C4-2B (cell line): ENCODE measurements around the gene SCD.

ENCODE experiments used
- ZFX ChIP-seq: fragments of 450-650 bp; IDR thresholded peaks from 2 replicates; pipeline ENCODE4 v1.6.1; 2017
- TF ChIP-seq, protein P1 (sequence below): fragments of 450-650 bp; conservative IDR thresholded peaks from 2 replicates; pipeline ENCODE4 v1.5.1; 2017; ENCODE audit warnings: mild to moderate bottlenecking

DNA sequence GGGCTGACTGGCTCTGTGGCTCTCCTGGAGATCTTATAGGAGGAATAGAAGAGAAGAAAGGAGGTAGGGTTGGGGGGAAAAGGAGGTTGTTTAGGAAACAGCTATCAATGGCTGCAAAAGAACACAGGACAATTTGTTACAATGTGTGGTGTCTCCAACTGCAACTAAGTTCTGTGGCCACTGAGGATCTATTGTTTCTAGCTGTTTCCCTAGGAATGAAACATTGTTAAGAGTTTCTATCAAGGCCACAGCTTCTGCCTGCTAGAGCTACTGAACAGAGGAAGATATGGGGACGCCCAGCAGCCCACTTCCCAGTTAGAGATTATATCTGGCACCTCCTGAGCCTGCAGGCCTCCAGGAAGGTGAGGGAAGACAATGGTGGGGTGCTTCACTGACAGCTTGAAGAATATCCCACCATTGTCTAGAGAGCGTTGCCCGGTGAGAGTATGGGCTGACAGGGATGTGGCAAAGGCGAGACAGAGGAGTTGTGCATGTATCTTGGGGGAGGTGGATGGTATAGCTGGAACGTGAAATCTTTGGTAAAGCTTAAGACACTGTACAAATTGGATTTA is 4.0 kb downstream of the SCD start:
- TF ChIP-seq, protein P1, sequence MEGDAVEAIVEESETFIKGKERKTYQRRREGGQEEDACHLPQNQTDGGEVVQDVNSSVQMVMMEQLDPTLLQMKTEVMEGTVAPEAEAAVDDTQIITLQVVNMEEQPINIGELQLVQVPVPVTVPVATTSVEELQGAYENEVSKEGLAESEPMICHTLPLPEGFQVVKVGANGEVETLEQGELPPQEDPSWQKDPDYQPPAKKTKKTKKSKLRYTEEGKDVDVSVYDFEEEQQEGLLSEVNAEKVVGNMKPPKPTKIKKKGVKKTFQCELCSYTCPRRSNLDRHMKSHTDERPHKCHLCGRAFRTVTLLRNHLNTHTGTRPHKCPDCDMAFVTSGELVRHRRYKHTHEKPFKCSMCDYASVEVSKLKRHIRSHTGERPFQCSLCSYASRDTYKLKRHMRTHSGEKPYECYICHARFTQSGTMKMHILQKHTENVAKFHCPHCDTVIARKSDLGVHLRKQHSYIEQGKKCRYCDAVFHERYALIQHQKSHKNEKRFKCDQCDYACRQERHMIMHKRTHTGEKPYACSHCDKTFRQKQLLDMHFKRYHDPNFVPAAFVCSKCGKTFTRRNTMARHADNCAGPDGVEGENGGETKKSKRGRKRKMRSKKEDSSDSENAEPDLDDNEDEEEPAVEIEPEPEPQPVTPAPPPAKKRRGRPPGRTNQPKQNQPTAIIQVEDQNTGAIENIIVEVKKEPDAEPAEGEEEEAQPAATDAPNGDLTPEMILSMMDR = no peak
- no peak for TF ChIP-seq ZFX
